PC-3 (cell line): Measurements from ENCODE around the gene FBXO11. TPM values are rescaled to one million over a fixed set of nuclear protein-coding genes. Genes with fewer than 3 reads are reported as not detected.

ENCODE experiments used
- ATAC-seq: fragments of 200-7000 bp; cut with Tn5 transposase; 2 replicates; pipeline ENCODE4 v1.9.1; 2020; ENCODE audit warnings: mild to moderate bottlenecking, moderate library complexity
- BruUV-seq: library from RNA; stranded (reverse); fragments of 400-500 nt; replicated peaks from 2 replicates; lab custom pipeline; 2021; lab: Mats Ljungman, UMichigan
- CTCF ChIA-PET: fragments of 300-600 bp; sonication (Branson Sonifier 250); formaldehyde crosslinking; loops from one replicate; lab custom pipeline; 2022; ENCODE audit warnings: antibody characterized with exemption; lab: Charles Lee
- POLR2A ChIA-PET: fragments of 300-600 bp; sonication (Branson Sonifier 250); formaldehyde crosslinking; loops from one replicate; lab custom pipeline; 2022; ENCODE audit warnings: antibody characterized with exemption; ENCODE audit not compliant: unreplicated experiment; lab: Charles Lee
- DNase-seq: peaks from one replicate; pipeline ENCODE4 v3.0.0-alpha.2; 2015
- H2AFZ ChIP-seq: fragments of 300-600 bp; sonication (generic); 2 replicates; pipeline ENCODE4 v1.6.0; 2016; ENCODE audit warnings: antibody characterized with exemption, low read length
- H3F3A ChIP-seq: fragments of 300-600 bp; sonication (generic); one replicate; pipeline ENCODE4 v1.6.0; 2017; ENCODE audit warnings: antibody characterized with exemption, low read length, control low read depth, mild to moderate bottlenecking; ENCODE audit not compliant: unreplicated experiment
- H3K27ac ChIP-seq: fragments of 300-600 bp; sonication (generic); 2 replicates; pipeline ENCODE4 v1.5.1; 2016; ENCODE audit warnings: mild to moderate bottlenecking, low read length
- H3K27me3 ChIP-seq: fragments of 300-600 bp; sonication (generic); 2 replicates; pipeline ENCODE4 v1.6.1; 2016; ENCODE audit warnings: low read length, mixed read lengths
- H3K36me3 ChIP-seq: fragments of 300-600 bp; sonication (generic); 2 replicates; pipeline ENCODE4 v1.6.1; 2016; ENCODE audit warnings: low read depth, mixed run types, low read length, mixed read lengths
- H3K4me1 ChIP-seq: fragments of 300-600 bp; sonication (generic); 2 replicates; pipeline ENCODE4 v1.5.1; 2016; ENCODE audit warnings: low read length; ENCODE audit not compliant: insufficient read depth
- H3K4me2 ChIP-seq: fragments of 300-600 bp; sonication (generic); 2 replicates; pipeline ENCODE4 v1.6.0; 2016; ENCODE audit warnings: low read length
- H3K4me3 ChIP-seq: fragments of 300-600 bp; sonication (generic); 2 replicates; pipeline ENCODE4 v1.5.1; 2016; ENCODE audit warnings: mild to moderate bottlenecking, low read length, mixed read lengths
- H3K79me2 ChIP-seq: fragments of 300-600 bp; sonication (generic); 2 replicates; pipeline ENCODE4 v1.6.1; 2017; ENCODE audit warnings: low read length, mixed read lengths
- H3K9ac ChIP-seq: fragments of 300-600 bp; sonication (generic); 2 replicates; pipeline ENCODE4 v1.6.0; 2016; ENCODE audit warnings: mild to moderate bottlenecking, low read length
- H3K9me2 ChIP-seq: fragments of 300-600 bp; sonication (generic); replicated peaks from 2 replicates; pipeline ENCODE4 v1.6.1; 2016; ENCODE audit warnings: mixed run types, low read length, mixed read lengths
- H3K9me3 ChIP-seq: fragments of 300-600 bp; sonication (generic); 2 replicates; pipeline ENCODE4 v1.6.1; 2016; ENCODE audit warnings: low read length, mixed read lengths
- H4K20me1 ChIP-seq: fragments of 300-600 bp; sonication (generic); 2 replicates; pipeline ENCODE4 v1.6.1; 2016; ENCODE audit warnings: low read length, mixed read lengths
- CTCF ChIP-seq: fragments of 300-600 bp; sonication (generic); conservative IDR thresholded peaks from 2 replicates; pipeline ENCODE4 v1.5.1; 2017; ENCODE audit warnings: antibody characterized with exemption, low read depth, mild to moderate bottlenecking, low read length
- EZH2 ChIP-seq: fragments of 300-600 bp; sonication (generic); IDR thresholded peaks from one replicate; pipeline ENCODE4 v1.6.1; 2017; ENCODE audit warnings: antibody characterized with exemption, mild to moderate bottlenecking, low read length; ENCODE audit not compliant: unreplicated experiment
- EZH2phosphoT487 ChIP-seq: fragments of 300-600 bp; sonication (generic); IDR thresholded peaks from 2 replicates; pipeline ENCODE4 v1.6.1; 2018; ENCODE audit warnings: mild to moderate bottlenecking, antibody characterized with exemption, low read length, borderline replicate concordance
- intact Hi-C: fragments of 100-400 bp; cut with micrococcal nuclease; formaldehyde crosslinking; loops from 2 replicates; pipeline ENCODE4 v1.9.0; 2023
- total RNA-seq: library from RNA; depleted of rRNA; stranded (reverse); fragments of >200 nt; gene quantifications from 2 replicates; pipeline ENCODE4 v1.2.3, GENCODE V29; 2014; rRNA removed

Gene FBXO11
- total RNA-seq, 1 experiment from 2014 or later, result 34.8 TPM

GRCh38 chr2:47741101-47741500 lies 165.2 kb downstream of the FBXO11 start:
- no peaks in the 10 kb centered on the region for H3K9me3 ChIP-seq
- TF ChIP-seq CTCF (no peak), EZH2phosphoT487 (no peak), EZH2 (no peak)
- ATAC-seq, result no peak
- ChIA-PET CTCF (no interaction called here), POLR2A (no interaction called here)
- H3K9me2 ChIP-seq, result no peaks in the 10 kb centered on the region
- no peaks in the 10 kb centered on the region for H3K36me3 ChIP-seq
- H3K27ac ChIP-seq, result no peak overlapping the region
- H3K9ac ChIP-seq, result no peak overlapping the region
- H3K79me2 ChIP-seq, result no peaks in the 10 kb centered on the region
- no peaks in the 10 kb centered on the region for H3F3A ChIP-seq
- no peak overlapping the region for H3K4me2 ChIP-seq
- peaks cover 21% of the 10 kb centered on the region for H3K27me3 ChIP-seq
- no peak overlapping the region for H2AFZ ChIP-seq
- intact Hi-C loops, result no loop called here
- no TSS peak for BruUV-seq
- DNase-seq, result no peak
- H4K20me1 ChIP-seq, result no peaks in the 10 kb centered on the region
- H3K4me1 ChIP-seq, result no peaks in the 10 kb centered on the region
- H3K4me3 ChIP-seq, result no peak overlapping the region

Other genes with a start within 250 kb of the FBXO11 start
- 45.5 and 84.9 TPM in 2 replicates for gene MSH6, start 123.4 kb downstream of the FBXO11 start, total RNA-seq